HEK293 (cell line): ENCODE measurements around the gene PKP4.

Experiments
- CTCF ChIA-PET: fragments of 350-600 bp; formaldehyde crosslinking; extraction: SDS; loops from one replicate; lab custom pipeline; 2021; ENCODE audit warnings: antibody characterized with exemption; lab: Yijun Ruan, JAX
- POLR2A ChIA-PET: fragments of 300-600 bp; formaldehyde crosslinking; extraction: SDS; loops from one replicate; lab custom pipeline; 2020; ENCODE audit warnings: antibody characterized with exemption, inconsistent platforms; lab: Yijun Ruan, JAX
- H3K27ac ChIP-seq: fragments of 200-500 bp; sonication (Bioruptor generic); 2 replicates; pipeline ENCODE4 v1.5.1; 2014; ENCODE audit warnings: low read depth, low read length, control low read depth, inconsistent platforms; ENCODE audit errors: extremely low read depth
- H3K36me3 ChIP-seq, 2 experiments: fragments of 200-500 bp in 1 of 2; sonication (Bioruptor generic) in 1 of 2; 1 replicate in 1 of 2; 2 replicates in 1 of 2; pipeline ENCODE4 v1.5.1; 2014 to 2017; ENCODE audit warnings: inconsistent platforms in 2 of 2, low read length in 2 of 2; ENCODE audit not compliant: control insufficient read depth in 2 of 2, insufficient read depth in 1 of 2
- H3K4me1 ChIP-seq: fragments of 200-500 bp; sonication (Bioruptor generic); 2 replicates; pipeline ENCODE4 v1.5.1; 2014; ENCODE audit warnings: mild to moderate bottlenecking, low read length, inconsistent platforms; ENCODE audit not compliant: control insufficient read depth, insufficient read depth
- H3K4me3 ChIP-seq: 2 replicates; pipeline ENCODE4 v1.5.1; 2011; ENCODE audit warnings: low read depth, mild to moderate bottlenecking, control low read depth, low read length, moderate library complexity
- H3K9me3 ChIP-seq: fragments of 200-500 bp; sonication (Bioruptor generic); 2 replicates; pipeline ENCODE4 v1.5.1; 2014; ENCODE audit warnings: low read depth, low read length, inconsistent platforms; ENCODE audit not compliant: control insufficient read depth, insufficient read depth
- GLI4 ChIP-seq: fragments of 450-650 bp; formaldehyde crosslinking; IDR thresholded peaks from 2 replicates; pipeline ENCODE4 v1.5.1; 2016; ENCODE audit warnings: missing biosample characterization, missing genetic modification characterization
- KLF9 ChIP-seq: fragments of 450-650 bp; formaldehyde crosslinking; IDR thresholded peaks from 2 replicates; pipeline ENCODE4 v1.5.1; 2016; ENCODE audit warnings: missing biosample characterization, missing genetic modification characterization, low read depth
- PRDM10 ChIP-seq: fragments of 450-650 bp; formaldehyde crosslinking; IDR thresholded peaks from 2 replicates; pipeline ENCODE4 v1.5.1; 2016; ENCODE audit warnings: missing biosample characterization, missing genetic modification characterization
- ZFP41 ChIP-seq: fragments of 450-650 bp; formaldehyde crosslinking; IDR thresholded peaks from 2 replicates; pipeline ENCODE4 v1.5.1; 2016; ENCODE audit warnings: missing biosample characterization, missing genetic modification characterization, borderline replicate concordance
- ZNF132 ChIP-seq: fragments of 450-650 bp; formaldehyde crosslinking; IDR thresholded peaks from 2 replicates; pipeline ENCODE4 v1.5.1; 2017; ENCODE audit warnings: missing biosample characterization, missing genetic modification characterization, borderline replicate concordance
- ZNF292 ChIP-seq: fragments of 450-650 bp; formaldehyde crosslinking; IDR thresholded peaks from 2 replicates; pipeline ENCODE4 v1.5.1; 2016; ENCODE audit warnings: low read depth, missing biosample characterization, missing genetic modification characterization, borderline replicate concordance
- ZNF324 ChIP-seq: fragments of 450-650 bp; formaldehyde crosslinking; IDR thresholded peaks from 2 replicates; pipeline ENCODE4 v1.5.1; 2016; ENCODE audit warnings: missing biosample characterization, missing genetic modification characterization
- ZNF366 ChIP-seq: fragments of 450-650 bp; formaldehyde crosslinking; conservative IDR thresholded peaks from 2 replicates; pipeline ENCODE4 v1.5.1; 2016; ENCODE audit warnings: missing biosample characterization, missing genetic modification characterization
- ZNF423 ChIP-seq: fragments of 450-650 bp; formaldehyde crosslinking; IDR thresholded peaks from 2 replicates; pipeline ENCODE4 v1.5.1; 2016; ENCODE audit warnings: missing biosample characterization, missing genetic modification characterization
- ZNF624 ChIP-seq: fragments of 450-650 bp; formaldehyde crosslinking; IDR thresholded peaks from 2 replicates; pipeline ENCODE4 v1.5.1; 2017; ENCODE audit warnings: missing biosample characterization, missing genetic modification characterization
- ZNF645 ChIP-seq: fragments of 450-650 bp; formaldehyde crosslinking; IDR thresholded peaks from 2 replicates; pipeline ENCODE4; 2016; ENCODE audit warnings: missing biosample characterization, missing genetic modification characterization
- TF ChIP-seq, protein P1 (sequence below): fragments of 450-650 bp; IDR thresholded peaks from 2 replicates; pipeline ENCODE4 v1.5.1; 2018; ENCODE audit warnings: missing biosample characterization, mild to moderate bottlenecking, missing genetic modification characterization
- TF ChIP-seq, protein P2 (sequence below): fragments of 450-650 bp; formaldehyde crosslinking; optimal IDR thresholded peaks from 2 replicates; pipeline ENCODE3; 2016; ENCODE audit warnings: missing biosample characterization, mild to moderate bottlenecking, missing genetic modification characterization
- TF ChIP-seq, protein P3 (sequence below): fragments of 450-650 bp; formaldehyde crosslinking; IDR thresholded peaks from 2 replicates; pipeline ENCODE4 v1.5.1; 2016; ENCODE audit warnings: missing biosample characterization, missing genetic modification characterization
- TF ChIP-seq, protein P4 (sequence below): fragments of 450-650 bp; formaldehyde crosslinking; IDR thresholded peaks from 2 replicates; pipeline ENCODE4 v1.5.1; 2016; ENCODE audit warnings: missing biosample characterization, missing genetic modification characterization, borderline replicate concordance

The PKP4 gene

DNA sequence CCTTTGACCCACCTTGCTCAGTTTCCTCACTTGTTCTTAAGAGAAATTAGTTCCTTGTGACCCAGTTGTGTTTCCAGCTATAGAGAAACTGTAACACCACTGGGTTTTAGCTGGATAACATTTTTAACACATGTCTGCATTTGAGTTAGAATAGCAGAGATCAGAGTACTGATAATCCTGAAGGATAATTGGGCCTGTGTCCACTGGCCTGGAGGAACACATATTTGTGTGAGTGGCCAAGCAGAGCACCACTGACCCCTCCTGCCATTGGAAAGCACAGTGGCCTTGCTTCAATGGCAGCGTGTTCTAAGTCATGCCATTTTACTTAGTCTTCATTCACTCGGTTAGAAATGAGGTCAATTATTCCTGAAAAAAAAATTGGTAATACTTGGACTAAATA, 42.6 kb downstream of the PKP4 start (continued):
- TF ChIP-seq ZFP41 (no peak), ZNF624 (tag by site-specific recombination) (no peak), GLI4 (tag by site-specific recombination) (no peak), ZNF132 (no peak), PRDM10 (no peak), ZNF292 (tag by site-specific recombination) (no peak), ZNF324 (tag by site-specific recombination) (no peak)
- TF ChIP-seq, protein P1, sequence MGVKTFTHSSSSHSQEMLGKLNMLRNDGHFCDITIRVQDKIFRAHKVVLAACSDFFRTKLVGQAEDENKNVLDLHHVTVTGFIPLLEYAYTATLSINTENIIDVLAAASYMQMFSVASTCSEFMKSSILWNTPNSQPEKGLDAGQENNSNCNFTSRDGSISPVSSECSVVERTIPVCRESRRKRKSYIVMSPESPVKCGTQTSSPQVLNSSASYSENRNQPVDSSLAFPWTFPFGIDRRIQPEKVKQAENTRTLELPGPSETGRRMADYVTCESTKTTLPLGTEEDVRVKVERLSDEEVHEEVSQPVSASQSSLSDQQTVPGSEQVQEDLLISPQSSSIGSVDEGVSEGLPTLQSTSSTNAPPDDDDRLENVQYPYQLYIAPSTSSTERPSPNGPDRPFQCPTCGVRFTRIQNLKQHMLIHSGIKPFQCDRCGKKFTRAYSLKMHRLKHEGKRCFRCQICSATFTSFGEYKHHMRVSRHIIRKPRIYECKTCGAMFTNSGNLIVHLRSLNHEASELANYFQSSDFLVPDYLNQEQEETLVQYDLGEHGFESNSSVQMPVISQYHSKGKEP (tag by site-specific recombination): no peak
- TF ChIP-seq, protein P2, sequence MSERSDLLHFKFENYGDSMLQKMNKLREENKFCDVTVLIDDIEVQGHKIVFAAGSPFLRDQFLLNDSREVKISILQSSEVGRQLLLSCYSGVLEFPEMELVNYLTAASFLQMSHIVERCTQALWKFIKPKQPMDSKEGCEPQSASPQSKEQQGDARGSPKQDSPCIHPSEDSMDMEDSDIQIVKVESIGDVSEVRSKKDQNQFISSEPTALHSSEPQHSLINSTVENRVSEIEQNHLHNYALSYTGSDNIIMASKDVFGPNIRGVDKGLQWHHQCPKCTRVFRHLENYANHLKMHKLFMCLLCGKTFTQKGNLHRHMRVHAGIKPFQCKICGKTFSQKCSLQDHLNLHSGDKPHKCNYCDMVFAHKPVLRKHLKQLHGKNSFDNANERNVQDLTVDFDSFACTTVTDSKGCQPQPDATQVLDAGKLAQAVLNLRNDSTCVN (tag by site-specific recombination): no peak

- Histone ChIP-seq H3K4me3 (no peak overlapping the region), H3K9me3 (no peaks in the 10 kb centered on the region), H3K36me3 (no peaks in the 10 kb centered on the region), H3K4me1 (peaks cover 9% of the 10 kb centered on the region), H3K27ac (no peak overlapping the region)
- CTCF ChIA-PET: interaction anchor here (0.7 kb wide), 1 partner anchor 23 kb away, joined by 3 read pairs; no protein-coding TSS in a partner anchor
- POLR2A ChIA-PET: no interaction called here
- TF ChIP-seq, protein P3, sequence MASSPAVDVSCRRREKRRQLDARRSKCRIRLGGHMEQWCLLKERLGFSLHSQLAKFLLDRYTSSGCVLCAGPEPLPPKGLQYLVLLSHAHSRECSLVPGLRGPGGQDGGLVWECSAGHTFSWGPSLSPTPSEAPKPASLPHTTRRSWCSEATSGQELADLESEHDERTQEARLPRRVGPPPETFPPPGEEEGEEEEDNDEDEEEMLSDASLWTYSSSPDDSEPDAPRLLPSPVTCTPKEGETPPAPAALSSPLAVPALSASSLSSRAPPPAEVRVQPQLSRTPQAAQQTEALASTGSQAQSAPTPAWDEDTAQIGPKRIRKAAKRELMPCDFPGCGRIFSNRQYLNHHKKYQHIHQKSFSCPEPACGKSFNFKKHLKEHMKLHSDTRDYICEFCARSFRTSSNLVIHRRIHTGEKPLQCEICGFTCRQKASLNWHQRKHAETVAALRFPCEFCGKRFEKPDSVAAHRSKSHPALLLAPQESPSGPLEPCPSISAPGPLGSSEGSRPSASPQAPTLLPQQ (tag by site-specific recombination): no peak
- no peak for TF ChIP-seq ZNF423 (tag by site-specific recombination)
- TF ChIP-seq ZNF645 (tag by site-specific recombination): no peak
- no peak for TF ChIP-seq PRDM10
- TF ChIP-seq ZNF366 (tag by site-specific recombination): no peak
- TF ChIP-seq, protein P4, sequence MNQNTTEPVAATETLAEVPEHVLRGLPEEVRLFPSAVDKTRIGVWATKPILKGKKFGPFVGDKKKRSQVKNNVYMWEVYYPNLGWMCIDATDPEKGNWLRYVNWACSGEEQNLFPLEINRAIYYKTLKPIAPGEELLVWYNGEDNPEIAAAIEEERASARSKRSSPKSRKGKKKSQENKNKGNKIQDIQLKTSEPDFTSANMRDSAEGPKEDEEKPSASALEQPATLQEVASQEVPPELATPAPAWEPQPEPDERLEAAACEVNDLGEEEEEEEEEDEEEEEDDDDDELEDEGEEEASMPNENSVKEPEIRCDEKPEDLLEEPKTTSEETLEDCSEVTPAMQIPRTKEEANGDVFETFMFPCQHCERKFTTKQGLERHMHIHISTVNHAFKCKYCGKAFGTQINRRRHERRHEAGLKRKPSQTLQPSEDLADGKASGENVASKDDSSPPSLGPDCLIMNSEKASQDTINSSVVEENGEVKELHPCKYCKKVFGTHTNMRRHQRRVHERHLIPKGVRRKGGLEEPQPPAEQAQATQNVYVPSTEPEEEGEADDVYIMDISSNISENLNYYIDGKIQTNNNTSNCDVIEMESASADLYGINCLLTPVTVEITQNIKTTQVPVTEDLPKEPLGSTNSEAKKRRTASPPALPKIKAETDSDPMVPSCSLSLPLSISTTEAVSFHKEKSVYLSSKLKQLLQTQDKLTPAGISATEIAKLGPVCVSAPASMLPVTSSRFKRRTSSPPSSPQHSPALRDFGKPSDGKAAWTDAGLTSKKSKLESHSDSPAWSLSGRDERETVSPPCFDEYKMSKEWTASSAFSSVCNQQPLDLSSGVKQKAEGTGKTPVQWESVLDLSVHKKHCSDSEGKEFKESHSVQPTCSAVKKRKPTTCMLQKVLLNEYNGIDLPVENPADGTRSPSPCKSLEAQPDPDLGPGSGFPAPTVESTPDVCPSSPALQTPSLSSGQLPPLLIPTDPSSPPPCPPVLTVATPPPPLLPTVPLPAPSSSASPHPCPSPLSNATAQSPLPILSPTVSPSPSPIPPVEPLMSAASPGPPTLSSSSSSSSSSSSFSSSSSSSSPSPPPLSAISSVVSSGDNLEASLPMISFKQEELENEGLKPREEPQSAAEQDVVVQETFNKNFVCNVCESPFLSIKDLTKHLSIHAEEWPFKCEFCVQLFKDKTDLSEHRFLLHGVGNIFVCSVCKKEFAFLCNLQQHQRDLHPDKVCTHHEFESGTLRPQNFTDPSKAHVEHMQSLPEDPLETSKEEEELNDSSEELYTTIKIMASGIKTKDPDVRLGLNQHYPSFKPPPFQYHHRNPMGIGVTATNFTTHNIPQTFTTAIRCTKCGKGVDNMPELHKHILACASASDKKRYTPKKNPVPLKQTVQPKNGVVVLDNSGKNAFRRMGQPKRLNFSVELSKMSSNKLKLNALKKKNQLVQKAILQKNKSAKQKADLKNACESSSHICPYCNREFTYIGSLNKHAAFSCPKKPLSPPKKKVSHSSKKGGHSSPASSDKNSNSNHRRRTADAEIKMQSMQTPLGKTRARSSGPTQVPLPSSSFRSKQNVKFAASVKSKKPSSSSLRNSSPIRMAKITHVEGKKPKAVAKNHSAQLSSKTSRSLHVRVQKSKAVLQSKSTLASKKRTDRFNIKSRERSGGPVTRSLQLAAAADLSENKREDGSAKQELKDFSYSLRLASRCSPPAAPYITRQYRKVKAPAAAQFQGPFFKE (tag by site-specific recombination): no peak
- no peak for TF ChIP-seq KLF9 (tag by site-specific recombination)
These were observed 43.6 kb downstream of the PKP4 start for GRCh38 chr2:158500333-158500732.
